K562 (cell line): ENCODE measurements around the gene UBFD1. TPM values are rescaled to one million over a fixed set of nuclear protein-coding genes. Genes with fewer than 3 reads are reported as not detected.

Experiments used
- ATAC-seq: fragments of 200-7000 bp; cut with Tn5 transposase; 3 replicates; pipeline ENCODE4 v1.9.1; 2020; ENCODE audit warnings: moderate library complexity
- BruUV-seq: library from RNA; stranded (reverse); fragments of 400-500 nt; replicated peaks from 2 replicates; lab custom pipeline; 2021; lab: Mats Ljungman, UMichigan
- CTCF ChIA-PET: fragments of 300-600 bp; formaldehyde crosslinking; extraction: SDS; loops from one replicate; lab custom pipeline; 2021; ENCODE audit warnings: low intra/inter-chr PET ratio; lab: Yijun Ruan, JAX
- POLR2A ChIA-PET: fragments of 300-600, 350-650 bp; sonication (Branson Sonifier 250); formaldehyde crosslinking; extraction: SDS; loops from one replicate; lab custom pipeline; 2021; ENCODE audit warnings: antibody characterized with exemption, inconsistent platforms; lab: Yijun Ruan, JAX
- DNase-seq, 4 experiments: peaks; one replicate each; pipeline versions ENCODE4 v3.0.0 to v3.0.0-alpha.2; 2011 to 2018; ENCODE audit warnings: low spot score in 3 of 4, mixed read lengths in 3 of 4; ENCODE audit errors: extremely low read depth in 1 of 4
- FAIRE-seq: peaks from 2 replicates; lab custom pipeline; 2011; peaks lifted over from hg19 to GRCh38; lab: Jason Lieb, UNC
- H2AFZ ChIP-seq: 2 replicates; pipeline ENCODE4 v1.6.0; 2011; ENCODE audit warnings: low read depth, low read length, control low read depth, inconsistent platforms
- H3K27ac ChIP-seq: fragments of 200-600 bp; 3 replicates; pipeline ENCODE4 v1.8.0; 2011; ENCODE audit warnings: low read depth, mild to moderate bottlenecking, control low read depth, inconsistent platforms, low read length, moderate library complexity, mixed read lengths; ENCODE audit errors: extremely low read depth
- H3K27me3 ChIP-seq, 2 experiments: fragments of 300-600 bp in 1 of 2; 2 replicates in 1 of 2; 3 replicates in 1 of 2; pipeline versions ENCODE4 v1.6.0 to v1.8.0; 2011; ENCODE audit warnings: inconsistent platforms in 2 of 2, low read length in 2 of 2, mild to moderate bottlenecking in 1 of 2, mixed read lengths in 1 of 2, moderate library complexity in 1 of 2; ENCODE audit not compliant: control insufficient read depth in 2 of 2, insufficient read depth in 2 of 2
- H3K36me3 ChIP-seq: fragments of 300-600 bp; 3 replicates; pipeline ENCODE4 v1.8.0; 2011; ENCODE audit warnings: mild to moderate bottlenecking, low read length, inconsistent platforms; ENCODE audit not compliant: control insufficient read depth, insufficient read depth
- H3K4me1 ChIP-seq, 2 experiments: fragments of 200-600 bp in 1 of 2; replicated peaks in 1 of 2; 2 replicates in 1 of 2; 3 replicates in 1 of 2; pipeline versions ENCODE4 v1.5.1 to v1.8.0; 2011; ENCODE audit warnings: inconsistent platforms in 2 of 2, low read length in 2 of 2, mild to moderate bottlenecking in 1 of 2, mixed read lengths in 1 of 2, moderate library complexity in 1 of 2; ENCODE audit not compliant: control insufficient read depth in 2 of 2, insufficient read depth in 2 of 2
- H3K4me2 ChIP-seq: 2 replicates; pipeline ENCODE4 v1.6.1; 2011; ENCODE audit warnings: low read length, control low read depth, inconsistent platforms, mixed read lengths; ENCODE audit not compliant: insufficient read depth
- H3K4me3 ChIP-seq: fragments of 200-600 bp; sonication (generic), shearing (Covaris generic); 2 replicates; pipeline ENCODE4 v1.5.1; 2016; ENCODE audit warnings: control low read depth, inconsistent platforms
- H3K79me2 ChIP-seq: fragments of 200-600 bp; 3 replicates; pipeline ENCODE4 v1.8.0; 2011; ENCODE audit warnings: low read length, inconsistent platforms; ENCODE audit not compliant: control insufficient read depth, insufficient read depth
- H3K9ac ChIP-seq, 2 experiments: 2 replicates each; pipeline versions ENCODE4 v1.6.0 to v1.6.1; 2011; ENCODE audit warnings: low read depth in 2 of 2, low read length in 2 of 2, control low read depth in 1 of 2, inconsistent platforms in 1 of 2, mild to moderate bottlenecking in 1 of 2, mixed read lengths in 1 of 2; ENCODE audit not compliant: insufficient read depth in 1 of 2
- H3K9me1 ChIP-seq: one replicate; pipeline ENCODE4 v1.6.0; 2011; ENCODE audit warnings: inconsistent platforms, mild to moderate bottlenecking, low read length, moderate library complexity; ENCODE audit not compliant: control insufficient read depth, insufficient read depth
- H3K9me3 ChIP-seq: replicated peaks from 2 replicates; pipeline ENCODE4 v1.5.1; 2011; ENCODE audit warnings: low read depth, low read length, inconsistent platforms; ENCODE audit not compliant: control insufficient read depth, insufficient read depth
- H4K20me1 ChIP-seq: replicated peaks from 2 replicates; pipeline ENCODE4 v1.6.1; 2011; ENCODE audit warnings: low read length, inconsistent platforms, mixed read lengths; ENCODE audit not compliant: control insufficient read depth, insufficient read depth
- HINFP ChIP-seq: fragments of 450-650 bp; conservative IDR thresholded peaks from 2 replicates; pipeline ENCODE4 v1.6.1; 2016; ENCODE audit warnings: missing genetic modification characterization, low read depth, mild to moderate bottlenecking, control low read depth, missing compliant biosample characterization
- HIVEP1 ChIP-seq: fragments of 250-450 bp; sonication (Bioruptor Pico); IDR thresholded peaks from 2 replicates; pipeline ENCODE4 v1.4.0; 2020; ENCODE audit warnings: mild to moderate bottlenecking
- TBL1XR1 ChIP-seq, 2 experiments: IDR thresholded peaks; 2 replicates each; pipeline ENCODE4 v1.6.1; 2012; ENCODE audit warnings: improper control_type of control experiment in 2 of 2, low read length in 2 of 2, mild to moderate bottlenecking in 1 of 2
- TBP ChIP-seq: optimal IDR thresholded peaks from 2 replicates; pipeline ENCODE3; 2011; ENCODE audit warnings: low read depth, low read length, improper control_type of control experiment
- TCF3 ChIP-seq: sonication (generic); formaldehyde crosslinking; IDR thresholded peaks from 2 replicates; pipeline ENCODE4 v1.4.0; 2020; ENCODE audit warnings: mild to moderate bottlenecking, missing genetic modification reagents
- ZNF24 ChIP-seq: fragments of 450-650 bp; IDR thresholded peaks from 2 replicates; pipeline ENCODE4 v1.6.1; 2016
- ZNF263 ChIP-seq: sonication (generic); formaldehyde crosslinking; IDR thresholded peaks from 2 replicates; pipeline ENCODE4 v1.8.0; 2022; ENCODE audit warnings: mild to moderate bottlenecking, missing genetic modification reagents, borderline replicate concordance
- ZNF644 ChIP-seq: fragments of 200-800 bp; sonication (Bioruptor generic); IDR thresholded peaks from 2 replicates; pipeline ENCODE4 v1.6.1; 2016; ENCODE audit warnings: low read depth, missing genetic modification characterization, missing compliant biosample characterization
- WGBS: fragments of 100-300 bp; shearing (Covaris generic); methylation state at CpG from one replicate; pipeline ENCODE4 v1.1.6; 2016; ENCODE audit warnings: low coverage, mixed read lengths; ENCODE audit not compliant: insufficient coverage; ENCODE audit errors: missing lambda C conversion rate; 5-methylcytosine and 5-hydroxymethylcytosine counted together
- in situ Hi-C: fragments of 300-500 bp; cut with MboI; formaldehyde crosslinking; loops from 4 replicates; pipeline ENCODE4 v1.15.0; 2018; ENCODE audit warnings: inconsistent platforms, mixed read lengths
- intact Hi-C: fragments of 100-400 bp; cut with micrococcal nuclease; formaldehyde crosslinking; loops from 2 replicates; pipeline ENCODE4 v1.14.2; 2022
- polyA plus RNA-seq, 8 experiments: library from polyadenylated mRNA; depleted of rRNA in 4 of 8; stranded (reverse) in 5 of 8; unstranded in 3 of 8; fragments of >200 nt; fragmentation: Nextera tagmentation in 2 of 8; fragmentation: Illumina TruSeq in 1 of 8; extraction: Ambion mirVana in 2 of 8; extraction: Trizol in 1 of 8; gene quantifications; 2 replicates each; pipeline versions ENCODE4 v1.2.1 to v1.2.3, GENCODE V29; 2011 to 2014; ENCODE audit warnings: inconsistent platforms in 1 of 8, missing spikeins in 1 of 8
- total RNA-seq, 7 experiments: library from RNA; depleted of rRNA in 6 of 7; stranded (reverse); fragments of >200 nt in 6 of 7; fragmentation: Illumina TruSeq in 2 of 7; extraction: Trizol in 2 of 7; gene quantifications; 2 replicates each; pipeline versions ENCODE4 v1.2.1 to v1.2.3, GENCODE V29; 2011 to 2021; ENCODE audit warnings: low replicate concordance in 1 of 7

UBFD1 gene
- total and polyA plus RNA-seq, 9 of the 15 experiments (the other 6 are each of a cell fraction or from before 2014, with no cell fraction given) = 10.7 to 66.2 (median 34.0) TPM

DNA sequence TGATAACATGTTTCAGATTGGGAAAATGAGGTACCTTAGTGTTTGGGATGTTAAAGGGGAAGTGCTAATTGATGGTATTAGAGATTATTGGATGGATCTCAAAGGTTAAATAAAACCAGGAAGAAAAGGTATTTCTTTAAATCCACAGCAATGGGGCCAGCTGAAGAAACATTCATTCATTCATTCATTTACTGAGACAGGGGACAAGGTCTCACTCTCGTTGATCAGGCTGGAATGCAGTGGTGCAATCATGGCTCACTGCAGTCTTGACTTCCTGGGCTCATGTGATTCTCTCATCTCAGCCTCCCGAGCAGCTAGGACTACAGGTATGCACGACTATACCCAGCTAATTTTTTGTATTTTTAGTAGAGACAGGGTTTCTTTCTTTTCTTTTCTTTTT lies 20.1 kb upstream of the UBFD1 start:
- intact Hi-C loops (no loop called here), in situ Hi-C loops (no loop called here)
- H3K4me3 ChIP-seq = no peak overlapping the region
- H3K9me1 ChIP-seq = peaks cover 3% of the 10 kb centered on the region
- FAIRE-seq = no peak
- ChIA-PET CTCF (no interaction called here), POLR2A (interaction anchor here (1.2 to 2.1 kb wide), 2 partner anchors 9 to 18 kb away, joined by 3 to 4 read pairs; no protein-coding TSS in a partner anchor)
- 62% methylated on average over 3 of the region's 3 CpGs for WGBS
- BruUV-seq = no TSS peak
- ATAC-seq = no peak
- H3K27ac ChIP-seq = no peak overlapping the region; the same call in 2 of the 3 replicates
- no peaks in the 10 kb centered on the region for H3K9me3 ChIP-seq
- no peak overlapping the region for H2AFZ ChIP-seq
- H3K79me2 ChIP-seq = no peaks in the 10 kb centered on the region
- H3K4me1 ChIP-seq = peaks cover 4 to 9% of the 10 kb centered on the region in 2 experiments; a peak in 3 of 5 replicates
- H4K20me1 ChIP-seq = no peaks in the 10 kb centered on the region
- TF ChIP-seq HINFP (tag) (no peak), ZNF263 (CRISPR knock-in tag) (no peak), ZNF24 (peak; percentile 45; the same call in 1 of the 2 replicates), TCF3 (CRISPR knock-in tag) (no peak), TBP (no peak), ZNF644 (no peak), TBL1XR1 (IDR thresholded peaks at IDR 0.05; ENCODE audit: low read length in 2 of 2) (no peak), HIVEP1 (no peak)
- no peak overlapping the region for H3K9ac ChIP-seq
- peaks cover 80% of the 10 kb centered on the region for H3K36me3 ChIP-seq
- no peak for DNase-seq
- H3K4me2 ChIP-seq = no peak overlapping the region
- no peaks in the 10 kb centered on the region for H3K27me3 ChIP-seq
